D721Med (cell line): ENCODE data around the gene DNAJB5.

Experiments used
- DNase-seq: peaks from one replicate; pipeline ENCODE4 v3.0.0; 2011; ENCODE audit warnings: low spot score; ENCODE audit not compliant: insufficient read length
- FAIRE-seq: peaks from 2 replicates; lab custom pipeline; 2011; peaks lifted over from hg19 to GRCh38; lab: Jason Lieb, UNC
- CTCF ChIP-seq: IDR thresholded peaks from 2 replicates; pipeline ENCODE4 v1.5.1; 2012; ENCODE audit warnings: mild to moderate bottlenecking, control low read depth; ENCODE audit not compliant: insufficient read depth; ENCODE audit errors: missing control alignments

The DNAJB5 gene

GRCh38 chr9:34984049-34984448 is 5.5 kb upstream of the DNAJB5 start:
- DNase-seq = no peak
- no peak for TF ChIP-seq CTCF
- FAIRE-seq = no peak

GRCh38 chr9:34985311-34985899 is 4.1 kb upstream of the DNAJB5 start:
- peak; percentile 88 for TF ChIP-seq CTCF
- DNase-seq = no peak
- FAIRE-seq = peak; percentile 16

- no peak for TF ChIP-seq CTCF
- FAIRE-seq = no peak
- DNase-seq = no peak
Observed at GRCh38 chr9:34986540-34987047, 3.0 kb upstream of the DNAJB5 start.

- no peak for DNase-seq
- FAIRE-seq = no peak
- no peak for TF ChIP-seq CTCF
Observed at GRCh38 chr9:34987160-34987901, 2.2 kb upstream of the DNAJB5 start.

- no peak for TF ChIP-seq CTCF
- DNase-seq = no peak
- no peak for FAIRE-seq
Observed at GRCh38 chr9:34988218-34989002, 1.1 kb upstream of the DNAJB5 start.

GRCh38 chr9:34989946-34990635 is 546 bp downstream of the DNAJB5 start:
- DNase-seq (peak; percentile 72), FAIRE-seq (no peak)
- TF ChIP-seq CTCF = no peak
